Mesodermal cell (in vitro differentiated cells): ENCODE results near the gene LTC4S.
A peak's percentile ranks its signal among the peaks of the same experiment; 100 is the strongest.

Experiments
- H3K27ac ChIP-seq: 2 replicates; pipeline ENCODE4 v1.7.0; 2013; ENCODE audit warnings: mild to moderate bottlenecking, low read depth, low read length, moderate library complexity; ENCODE audit not compliant: severe bottlenecking
- H3K36me3 ChIP-seq: 2 replicates; pipeline ENCODE4 v1.7.1; 2013; ENCODE audit warnings: mild to moderate bottlenecking, low read length, moderate library complexity; ENCODE audit not compliant: control insufficient read depth, insufficient read depth
- H3K4me1 ChIP-seq: one replicate; pipeline ENCODE4 v1.7.1; 2013; ENCODE audit warnings: mild to moderate bottlenecking, low read length; ENCODE audit not compliant: insufficient read depth, control insufficient read depth, poor library complexity, severe bottlenecking
- H3K4me3 ChIP-seq: 2 replicates; pipeline ENCODE4 v1.7.0; 2013; ENCODE audit warnings: low read length, control low read depth, mild to moderate bottlenecking; ENCODE audit not compliant: insufficient read depth, poor library complexity, severe bottlenecking; ENCODE audit errors: extremely low read depth
- H3K9me3 ChIP-seq: 2 replicates; pipeline ENCODE4 v1.7.1; 2013; ENCODE audit warnings: mild to moderate bottlenecking, low read length, moderate library complexity; ENCODE audit not compliant: control insufficient read depth
- WGBS, 2 experiments: methylation state at CpG; one replicate each; pipeline ENCODE4 v1.1.5; 2013; ENCODE audit warnings: missing lambda C conversion rate in 2 of 2; ENCODE audit not compliant: insufficient coverage in 2 of 2; 5-methylcytosine and 5-hydroxymethylcytosine counted together

Gene LTC4S

GRCh38 chr5:179820483-179821297, 26.9 kb downstream of the LTC4S start, which contains the start of gene SQSTM1:
Gene SQSTM1 (plus strand): TSS chr5:179820905. CDS start chr5:179820937, 32 bp downstream.
- no peaks in the 10 kb centered on the region for H3K9me3 ChIP-seq
- peaks cover 44% of the 10 kb centered on the region for H3K36me3 ChIP-seq
- peak within 1 kb of the TSS; percentile 99 for H3K4me3 ChIP-seq
- WGBS, 2 experiments = 2 to 3% methylated on average over 67 to 69 of the region's 81 CpGs
- peaks cover 33% of the 10 kb centered on the region for H3K4me1 ChIP-seq
- H3K27ac ChIP-seq = peak within 1 kb of the TSS; percentile 94

- peak overlapping the region; percentile 91 for H3K27ac ChIP-seq
- peaks cover 33% of the 10 kb centered on the region for H3K4me1 ChIP-seq
- WGBS, 2 experiments = 0 to 1% methylated on average over 46 to 51 of the region's 54 CpGs
- H3K9me3 ChIP-seq = no peaks in the 10 kb centered on the region
- H3K4me3 ChIP-seq = peak overlapping the region; percentile 99
- H3K36me3 ChIP-seq = peaks cover 45% of the 10 kb centered on the region
Observed at GRCh38 chr5:179821298-179822058, 27.7 kb downstream of the LTC4S start.

GRCh38 chr5:179822059-179822432, 28.3 kb downstream of the LTC4S start:
- H3K4me1 ChIP-seq = peaks cover 36% of the 10 kb centered on the region
- peaks cover 50% of the 10 kb centered on the region for H3K36me3 ChIP-seq
- peak overlapping the region; percentile 99 for H3K4me3 ChIP-seq
- H3K9me3 ChIP-seq = no peaks in the 10 kb centered on the region
- H3K27ac ChIP-seq = no peak overlapping the region
- 80 to 100% methylated on average over 1 to 2 of the region's 3 CpGs for whole genome bisulfite sequencing, 2 experiments

- H3K27ac ChIP-seq = no peak overlapping the region
- peaks cover 37% of the 10 kb centered on the region for H3K4me1 ChIP-seq
- H3K36me3 ChIP-seq = peaks cover 52% of the 10 kb centered on the region
- peak overlapping the region; percentile 99 for H3K4me3 ChIP-seq
- no peaks in the 10 kb centered on the region for H3K9me3 ChIP-seq
- WGBS, 2 experiments = 81 to 83% methylated on average over 7 to 8 of the region's 8 CpGs
Observed at GRCh38 chr5:179822444-179822990, 28.7 kb downstream of the LTC4S start.

- Histone ChIP-seq H3K4me1 (peaks cover 31% of the 10 kb centered on the region), H3K4me3 (no peak overlapping the region), H3K9me3 (no peaks in the 10 kb centered on the region), H3K36me3 (peaks cover 64% of the 10 kb centered on the region), H3K27ac (no peak overlapping the region)
- 96 to 97% methylated on average over 20 to 22 of the region's 22 CpGs for WGBS, 2 experiments
Observed at GRCh38 chr5:179823937-179824744, 30.4 kb downstream of the LTC4S start.

GRCh38 chr5:179824745-179825112, 30.9 kb downstream of the LTC4S start:
- H3K4me3 ChIP-seq = no peak overlapping the region
- H3K36me3 ChIP-seq = peaks cover 70% of the 10 kb centered on the region

GRCh38 chr5:179825655-179826182, 31.9 kb downstream of the LTC4S start:
- Histone ChIP-seq H3K9me3 (peaks cover 6% of the 10 kb centered on the region), H3K27ac (no peak overlapping the region), H3K36me3 (peaks cover 80% of the 10 kb centered on the region), H3K4me1 (peaks cover 17% of the 10 kb centered on the region), H3K4me3 (no peak overlapping the region)
- WGBS, 2 experiments = 94 to 97% methylated on average over 10 to 11 of the region's 13 CpGs

More at GRCh38 chr5:179824745-179825112, 30.9 kb downstream of the LTC4S start:
- Histone ChIP-seq H3K9me3 (no peaks in the 10 kb centered on the region), H3K27ac (no peak overlapping the region), H3K4me1 (peaks cover 25% of the 10 kb centered on the region)
- WGBS, 2 experiments = 87 to 95% methylated on average over 2 to 3 of the region's 3 CpGs

- H3K4me1 ChIP-seq = peaks cover 12% of the 10 kb centered on the region
- 86 to 89% methylated on average over 9 of the region's 9 CpGs for WGBS, 2 experiments
- peaks cover 94% of the 10 kb centered on the region for H3K36me3 ChIP-seq
- no peak overlapping the region for H3K4me3 ChIP-seq
- H3K27ac ChIP-seq = peak overlapping the region; percentile 67
- peaks cover 6% of the 10 kb centered on the region for H3K9me3 ChIP-seq
Observed at GRCh38 chr5:179827680-179828079, 33.9 kb downstream of the LTC4S start.

- Histone ChIP-seq H3K4me3 (no peak overlapping the region), H3K4me1 (peaks cover 9% of the 10 kb centered on the region), H3K27ac (no peak overlapping the region), H3K9me3 (peaks cover 10% of the 10 kb centered on the region), H3K36me3 (peaks cover 94% of the 10 kb centered on the region)
- 81 to 97% methylated on average over 2 to 3 of the region's 3 CpGs for WGBS, 2 experiments
Observed at GRCh38 chr5:179828756-179829421, 35.1 kb downstream of the LTC4S start.
